Sigmoid colon (tissue), 7 donors: ENCODE measurements around the gene CHCHD6. TPM values are rescaled to one million over a fixed set of nuclear protein-coding genes. Genes with fewer than 3 reads are reported as not detected.

Experiments used
- DNase-seq: peaks from one replicate; pipeline ENCODE4 v3.0.0-alpha.2; 2019
- H3K27ac ChIP-seq, 4 donors: fragments of 200-600 bp; sonication (generic); one replicate each; pipeline ENCODE4 v1.5.1; 2016 to 2019; ENCODE audit warnings: mild to moderate bottlenecking in 1 of 4
- H3K27me3 ChIP-seq, 3 donors: fragments of 200-600 bp; sonication (generic); one replicate each; pipeline ENCODE4 v1.5.1; 2019; ENCODE audit warnings: mild to moderate bottlenecking in 1 of 3
- H3K36me3 ChIP-seq, 4 donors: fragments of 200-600 bp; sonication (generic); one replicate each; pipeline ENCODE4 v1.5.1; 2016 to 2019
- H3K4me1 ChIP-seq, 4 donors: fragments of 200-600 bp; sonication (generic); one replicate each; pipeline ENCODE4 v1.5.1; 2017 to 2019
- H3K4me3 ChIP-seq, 4 donors: fragments of 200-600 bp; sonication (generic); one replicate each; pipeline ENCODE4 v1.5.1; 2017 to 2019; ENCODE audit warnings: mild to moderate bottlenecking in 2 of 4, moderate library complexity in 1 of 4
- H3K9me3 ChIP-seq, 4 donors: fragments of 200-600 bp in 3 of 4; sonication (generic) in 3 of 4; one replicate each; pipeline versions ENCODE4 v1.5.1 to v1.6.1; 2013 to 2019
- EP300 ChIP-seq, 4 donors: sonication (generic); formaldehyde crosslinking; IDR thresholded peaks; one replicate each; pipeline ENCODE4 v1.6.1; 2017; ENCODE audit warnings: antibody characterized with exemption in 4 of 4
- POLR2A ChIP-seq, 2 donors: fragments of 450-650 bp; IDR thresholded peaks; one replicate each; pipeline ENCODE4 v1.6.1; 2016; ENCODE audit warnings: antibody characterized with exemption in 2 of 2, mild to moderate bottlenecking in 2 of 2, moderate library complexity in 2 of 2
- POLR2AphosphoS5 ChIP-seq, 4 donors: sonication (generic); formaldehyde crosslinking; IDR thresholded peaks; one replicate each; pipeline ENCODE4 v1.6.1; 2017; ENCODE audit warnings: antibody characterized with exemption in 4 of 4
- WGBS, 2 donors: extraction: QIAGEN DNeasy Blood & Tissue Kit; methylation state at CpG; one replicate each; pipeline ENCODE4 v1.1.7; 2013; 5-methylcytosine and 5-hydroxymethylcytosine counted together
- intact Hi-C: fragments of 100-400 bp; cut with DNase I; formaldehyde crosslinking; loops from one replicate; pipeline ENCODE4 v1.15.1; 2023
- polyA plus RNA-seq, 3 donors: library from polyadenylated mRNA; stranded (reverse); fragments of 200-250 nt; gene quantifications; one replicate each; pipeline ENCODE4 v1.2.3, GENCODE V29; 2013
- total RNA-seq, 4 donors: library from RNA; depleted of rRNA; stranded (reverse); fragments of >200 nt; gene quantifications; one replicate each; pipeline ENCODE4 v1.1.0, GENCODE V29; 2016
- TF ChIP-seq, protein P1 (sequence below), 4 experiments: fragments of 450-650 bp in 3 of 4; fragments of 200-600 bp in 1 of 4; IDR thresholded peaks; one replicate each; pipeline ENCODE4 v1.5.1; 2016 to 2019; ENCODE audit warnings: antibody characterized with exemption in 4 of 4, mild to moderate bottlenecking in 3 of 4, moderate library complexity in 2 of 4
- donor health status: healthy with polysubstance abuse.
- donor health status: Bipolar disorder and iron deficiency.
- donor health status: healthy.

Gene CHCHD6
- total and polyA plus RNA-seq, 7 donors = 8.0 to 20.9 (median 14.4) TPM

DNA sequence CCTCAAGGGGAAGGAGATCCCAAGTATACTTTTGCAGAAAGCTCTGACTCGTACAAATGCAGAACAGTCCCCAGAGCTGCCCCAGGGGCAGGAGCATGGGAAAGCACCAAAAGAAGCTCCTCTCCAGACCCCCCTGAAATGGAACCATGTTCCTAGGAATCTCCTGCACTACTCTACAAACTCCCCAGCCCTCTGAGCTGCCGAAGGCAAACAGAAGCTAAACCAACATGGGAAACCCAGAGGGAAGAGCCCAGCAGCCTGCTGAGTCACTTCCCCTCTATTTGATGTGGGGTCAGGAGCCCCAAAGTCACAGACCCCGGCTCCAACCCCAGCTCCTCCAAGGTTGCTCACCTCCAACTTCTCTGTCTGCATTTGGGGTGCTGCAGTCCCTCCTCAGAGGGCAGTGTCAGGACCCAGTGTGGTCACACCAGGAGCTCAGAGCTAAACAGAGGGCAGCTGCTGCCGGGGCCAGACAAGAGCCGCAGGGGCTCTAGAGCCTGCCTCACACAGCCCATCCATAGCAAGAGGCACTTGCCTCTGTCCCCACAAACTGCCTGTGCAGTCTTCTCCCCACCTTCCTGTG, 275.1 kb downstream of the CHCHD6 start:
- Histone ChIP-seq H3K27me3 (no peaks in the 10 kb centered on the region), H3K9me3 (peaks cover 0 to 6% (median 2%) of the 10 kb centered on the region in 4 donors), H3K4me1 (peaks cover 0 to 16% (median 13%) of the 10 kb centered on the region in 4 donors), H3K27ac (no peak overlapping the region), H3K36me3 (no peaks in the 10 kb centered on the region), H3K4me3 (no peak overlapping the region)
- TF ChIP-seq POLR2A (IDR thresholded peaks at IDR 0.05) (no peak), EP300 (IDR thresholded peaks at IDR 0.05) (no peak), POLR2AphosphoS5 (IDR thresholded peaks at IDR 0.05) (no peak)
- TF ChIP-seq, protein P1, sequence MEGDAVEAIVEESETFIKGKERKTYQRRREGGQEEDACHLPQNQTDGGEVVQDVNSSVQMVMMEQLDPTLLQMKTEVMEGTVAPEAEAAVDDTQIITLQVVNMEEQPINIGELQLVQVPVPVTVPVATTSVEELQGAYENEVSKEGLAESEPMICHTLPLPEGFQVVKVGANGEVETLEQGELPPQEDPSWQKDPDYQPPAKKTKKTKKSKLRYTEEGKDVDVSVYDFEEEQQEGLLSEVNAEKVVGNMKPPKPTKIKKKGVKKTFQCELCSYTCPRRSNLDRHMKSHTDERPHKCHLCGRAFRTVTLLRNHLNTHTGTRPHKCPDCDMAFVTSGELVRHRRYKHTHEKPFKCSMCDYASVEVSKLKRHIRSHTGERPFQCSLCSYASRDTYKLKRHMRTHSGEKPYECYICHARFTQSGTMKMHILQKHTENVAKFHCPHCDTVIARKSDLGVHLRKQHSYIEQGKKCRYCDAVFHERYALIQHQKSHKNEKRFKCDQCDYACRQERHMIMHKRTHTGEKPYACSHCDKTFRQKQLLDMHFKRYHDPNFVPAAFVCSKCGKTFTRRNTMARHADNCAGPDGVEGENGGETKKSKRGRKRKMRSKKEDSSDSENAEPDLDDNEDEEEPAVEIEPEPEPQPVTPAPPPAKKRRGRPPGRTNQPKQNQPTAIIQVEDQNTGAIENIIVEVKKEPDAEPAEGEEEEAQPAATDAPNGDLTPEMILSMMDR (IDR thresholded peaks at IDR 0.05) = no peak
- intact Hi-C loops = no loop called here
- no peak for DNase-seq
- 47 to 53% methylated on average over 5 of the region's 5 CpGs for WGBS, 2 donors

DNA sequence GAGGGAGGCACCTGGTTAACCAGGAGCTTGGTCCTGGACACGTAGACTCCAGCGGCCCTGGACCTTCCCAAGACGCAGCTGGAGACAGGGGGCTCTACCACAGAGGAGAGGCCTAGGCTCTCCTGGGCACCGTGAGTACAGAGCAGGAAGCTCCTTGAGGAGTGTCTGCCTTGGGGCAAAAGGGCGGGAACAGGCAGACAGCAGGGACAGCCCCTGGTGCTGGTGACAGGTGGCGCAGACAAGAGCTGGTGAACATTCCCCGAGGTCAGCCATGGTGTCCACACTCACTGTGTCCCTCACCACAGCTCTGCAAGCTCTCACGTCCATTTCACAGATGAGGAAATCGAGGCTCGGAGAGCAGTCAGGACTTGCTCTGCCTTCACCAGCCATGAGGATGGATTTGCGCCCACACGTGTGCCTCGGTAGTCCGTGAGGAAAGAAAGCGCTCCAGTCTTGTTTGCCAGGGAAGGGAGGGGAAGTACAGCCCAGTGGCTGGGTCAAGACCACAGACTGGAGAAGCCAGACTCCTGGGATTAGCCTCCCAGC, 276.3 kb downstream of the CHCHD6 start:
- no peak overlapping the region for H3K4me3 ChIP-seq
- 68 to 86% methylated on average over 15 of the region's 15 CpGs for WGBS, 2 donors
- peaks cover 0 to 28% (median 25%) of the 10 kb centered on the region in 4 donors for H3K4me1 ChIP-seq
- H3K36me3 ChIP-seq = no peaks in the 10 kb centered on the region
- intact Hi-C loops = loop anchor here (5.0 to 10.0 kb wide), 4 partner anchors 273 to 1074 kb away; partner anchors contain the start of gene SEC61A1
- H3K9me3 ChIP-seq = no peaks in the 10 kb centered on the region
- H3K27me3 ChIP-seq = no peaks in the 10 kb centered on the region
- DNase-seq = no peak
- TF ChIP-seq POLR2A (IDR thresholded peaks at IDR 0.05) (no peak), POLR2AphosphoS5 (IDR thresholded peaks at IDR 0.05) (no peak), EP300 (IDR thresholded peaks at IDR 0.05) (no peak)
- TF ChIP-seq, protein P1 (IDR thresholded peaks at IDR 0.05) = no peak
- H3K27ac ChIP-seq = no peak overlapping the region

DNA sequence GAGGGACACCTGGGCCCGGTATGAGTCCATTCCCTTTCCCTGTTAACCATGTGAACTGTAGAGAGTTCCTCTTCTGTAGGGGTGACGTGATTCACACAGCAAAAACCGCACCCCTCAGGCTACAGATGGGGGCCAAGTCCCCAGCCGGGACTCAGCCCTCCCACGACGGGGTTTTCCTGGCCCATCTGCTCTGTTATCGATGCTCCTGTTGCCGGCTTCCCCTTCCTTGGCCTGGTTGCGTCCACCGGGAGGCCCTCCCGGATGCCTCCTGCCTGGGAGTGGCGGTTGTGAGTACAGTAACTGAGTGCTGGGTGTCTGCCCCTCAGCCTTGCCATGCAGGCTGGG, 278.1 kb downstream of the CHCHD6 start:
- Histone ChIP-seq H3K4me1 (peaks cover 0 to 38% (median 28%) of the 10 kb centered on the region in 4 donors), H3K4me3 (peak overlapping the region; percentile 39 to 57 (median 51)), H3K9me3 (no peaks in the 10 kb centered on the region), H3K27ac (peak overlapping the region; percentile 73 to 86 (median 82)), H3K36me3 (no peaks in the 10 kb centered on the region), H3K27me3 (no peaks in the 10 kb centered on the region)
- intact Hi-C loops = loop anchor here (2.0 to 10.0 kb wide), 6 partner anchors 229 to 1073 kb away; partner anchors contain the start of gene SEC61A1
- TF ChIP-seq, protein P1 (IDR thresholded peaks at IDR 0.05) = no peak
- TF ChIP-seq EP300 (IDR thresholded peaks at IDR 0.05) = no peak
- TF ChIP-seq POLR2A (IDR thresholded peaks at IDR 0.05) = no peak
- no peak for TF ChIP-seq POLR2AphosphoS5 (IDR thresholded peaks at IDR 0.05)
- no peak for DNase-seq
- WGBS, 2 donors = 1 to 3% methylated on average over 12 of the region's 12 CpGs

DNA sequence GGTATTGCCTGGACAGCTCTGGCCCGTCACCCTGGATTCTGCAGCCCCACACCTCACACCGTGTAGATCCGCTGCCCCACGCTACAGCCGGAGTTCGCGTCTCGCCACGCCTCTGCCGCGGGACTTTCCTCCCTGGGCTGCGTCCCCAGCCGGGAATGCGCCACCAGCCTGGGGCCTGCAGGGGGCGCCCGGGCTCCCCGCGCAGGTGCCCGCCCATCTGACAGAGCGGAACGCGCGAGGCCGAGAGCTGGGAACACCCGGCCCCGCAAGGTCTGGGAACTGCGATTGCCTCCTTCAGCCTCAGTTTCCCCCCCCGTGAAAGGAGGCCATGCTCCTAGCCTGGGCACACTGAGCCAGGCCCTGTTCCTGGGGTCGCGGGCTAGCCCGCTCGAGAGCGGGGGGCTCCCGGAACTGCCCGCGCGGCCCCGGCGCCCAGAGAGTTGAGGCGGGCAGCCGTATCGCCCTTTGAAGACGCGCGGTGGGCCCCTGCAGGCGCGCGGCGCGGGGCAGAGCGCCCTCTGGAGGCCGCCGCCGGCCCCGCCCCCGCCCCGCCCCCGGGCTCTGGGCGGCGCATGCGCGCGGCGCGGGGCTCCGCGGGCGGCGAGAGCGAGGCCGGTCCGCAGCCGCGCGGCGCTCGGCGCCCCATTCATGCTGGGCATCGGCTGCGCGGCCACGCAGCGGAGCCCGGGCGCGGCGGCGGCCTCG, 278.6 kb downstream of the CHCHD6 start, which contains the start of gene PLXNA1:
TSS of gene PLXNA1 (plus strand) at position 645 of the 705 bp plus-strand sequence. CDS start 5,479 bp downstream, outside the sequence.
- Histone ChIP-seq H3K27me3 (no peaks in the 10 kb centered on the region), H3K36me3 (no peaks in the 10 kb centered on the region), H3K27ac (peak within 1 kb of the TSS; percentile 73 to 86 (median 82)), H3K9me3 (no peaks in the 10 kb centered on the region), H3K4me1 (peaks cover 0 to 38% (median 28%) of the 10 kb centered on the region in 4 donors), H3K4me3 (peak within 1 kb of the TSS; percentile 78 to 93 (median 82))
- peak; percentile 88 for DNase-seq
- TF ChIP-seq, protein P1 (IDR thresholded peaks at IDR 0.05) = peak; percentile 85 to 94 (median 89)
- TF ChIP-seq POLR2AphosphoS5 (IDR thresholded peaks at IDR 0.05) = no peak
- intact Hi-C loops = loop anchor here (2.0 to 10.0 kb wide), 6 partner anchors 230 to 1072 kb away; partner anchors contain the start of gene SEC61A1
- 0% methylated on average over 89 of the region's 89 CpGs for WGBS, 2 donors
